ENCODE measurements around the gene NBPF4.
A peak's percentile ranks its signal among the peaks of the same experiment; 100 is the strongest.
"Not testable (repeated sequence)": the region's sequence is repeated elsewhere in the genome, so short reads cannot be mapped to it uniquely, and the experiment has no call there.

The NBPF4 gene

GRCh38 chr1:108209456-108210108 lies 34.3 kb downstream of the NBPF4 start:
- DNase-seq = no peak

DNA sequence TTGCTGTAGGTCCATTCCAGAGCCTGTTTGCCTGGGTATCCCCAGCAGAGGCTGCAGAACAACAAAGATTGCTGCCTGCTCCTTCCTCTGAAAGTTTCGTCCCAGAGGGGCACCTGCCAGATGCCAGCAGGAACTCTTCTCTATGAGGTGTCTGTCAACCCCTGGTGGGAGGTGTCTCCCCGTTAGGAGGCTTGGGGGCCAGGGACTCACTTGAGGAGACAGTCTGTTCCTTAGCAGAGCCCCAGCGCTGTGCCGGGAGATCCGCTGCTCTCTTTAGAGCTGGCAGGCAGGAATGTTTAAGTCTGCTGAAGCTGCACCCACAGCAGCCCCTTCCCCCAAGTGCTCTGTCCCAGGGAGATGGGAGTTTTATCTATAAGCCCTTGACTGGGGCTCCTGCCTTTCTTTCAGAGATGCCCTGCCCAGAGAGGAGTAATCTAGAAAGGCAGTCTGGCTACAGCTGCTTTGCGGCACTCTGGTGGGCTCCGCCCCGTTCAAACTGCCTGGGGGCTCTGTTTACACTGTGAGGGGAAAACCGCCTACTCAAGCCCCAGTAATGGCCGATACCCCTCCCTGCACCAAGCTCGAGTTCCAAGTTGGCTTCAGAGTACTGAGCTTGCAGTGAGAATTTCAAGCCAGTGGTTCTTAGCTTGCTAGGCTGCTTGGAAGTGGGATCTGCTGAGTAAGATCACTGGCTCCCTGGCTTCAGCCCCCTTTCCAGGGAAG lies 35.0 kb downstream of the NBPF4 start:
- no peak for DNase-seq

GRCh38 chr1:108203582-108203981 lies 40.3 kb downstream of the NBPF4 start:
- DNase-seq = not testable (repeated sequence)

DNA sequence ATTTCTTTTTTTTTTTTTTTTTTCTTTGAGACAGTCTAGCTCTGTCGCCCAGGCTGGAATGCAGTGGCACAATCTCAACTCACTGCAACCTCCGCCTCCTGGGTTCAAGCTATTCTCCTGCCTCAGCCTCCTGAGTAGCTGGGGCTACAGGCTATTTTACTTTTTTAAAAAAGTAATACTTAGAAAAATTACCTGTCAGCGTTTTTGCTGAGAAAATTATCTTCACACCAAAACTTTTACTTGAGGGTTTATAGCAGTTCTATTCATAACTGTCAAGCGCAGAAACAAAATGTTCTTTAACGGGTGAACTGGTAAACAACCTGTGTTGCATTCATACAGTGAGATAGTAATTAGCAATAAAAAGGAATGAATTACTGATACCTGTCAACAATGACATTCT lies 42.2 kb downstream of the NBPF4 start:
- no peak for DNase-seq

- DNase-seq = peak; percentile 51 to 73 (median 70)
These were observed 43.2 kb downstream of the NBPF4 start for GRCh38 chr1:108200687-108201051.

- DNase-seq = peak; percentile 88 to 97 (median 94)
These were observed 43.8 kb downstream of the NBPF4 start, which contains the start of gene SLC25A24 for GRCh38 chr1:108199781-108200686. TSS of gene SLC25A24 (minus strand) at chr1:108200343. CDS start at chr1:108200138, 205 bp downstream.

DNA sequence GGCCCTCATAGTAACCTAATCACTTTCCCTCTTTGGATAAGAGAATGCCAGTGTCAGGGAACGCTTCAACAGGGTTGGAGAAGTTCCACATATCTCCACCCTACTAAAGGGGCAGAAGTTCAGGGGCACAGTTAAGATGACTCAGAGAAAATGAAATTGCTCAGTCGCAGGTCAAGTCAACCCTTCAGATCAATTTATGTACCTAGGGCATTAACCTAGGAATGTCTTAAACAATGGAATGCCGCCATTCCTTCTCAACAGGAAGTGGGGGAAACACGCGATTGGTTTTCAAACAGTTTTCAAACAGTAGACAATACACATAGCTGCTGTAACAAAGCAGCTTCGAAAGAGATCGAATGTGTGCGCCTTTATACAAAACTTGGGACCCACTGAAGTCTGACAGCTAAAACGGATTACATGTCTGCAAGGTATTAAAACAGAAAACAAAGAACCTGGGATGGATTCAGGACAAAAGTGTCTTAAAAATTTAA lies 44.6 kb downstream of the NBPF4 start:
- peak; percentile 28 to 56 (median 47) for DNase-seq

DNA sequence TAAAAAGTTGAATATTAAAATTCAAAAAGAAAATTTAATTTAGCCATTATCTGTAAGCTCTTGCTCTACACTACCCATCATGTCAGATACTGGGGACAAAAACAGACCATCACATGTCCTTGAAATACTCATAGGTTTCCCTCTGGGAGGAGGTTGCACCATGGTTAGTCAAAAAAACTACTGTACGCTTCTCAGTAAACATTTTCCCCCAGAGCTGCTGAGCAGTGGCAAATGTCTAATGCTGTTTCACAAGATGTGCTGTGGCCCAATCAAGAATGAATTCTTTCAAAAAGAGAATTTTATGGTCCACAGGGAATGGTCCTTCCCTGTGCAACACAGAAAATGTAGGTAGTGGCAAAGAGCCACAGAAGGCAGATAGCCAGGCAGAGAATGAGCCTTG lies 49.8 kb downstream of the NBPF4 start:
- peak in 1 of 4 experiments; percentile 10 for DNase-seq

- DNase-seq = no peak
These were observed 50.5 kb downstream of the NBPF4 start for GRCh38 chr1:108193333-108193732.

GRCh38 chr1:108192581-108192980 lies 51.3 kb downstream of the NBPF4 start:
- no peak for DNase-seq

GRCh38 chr1:108190686-108191416 lies 53.0 kb downstream of the NBPF4 start:
- DNase-seq = no peak

GRCh38 chr1:108190001-108190634 lies 53.8 kb downstream of the NBPF4 start:
- DNase-seq = no peak

DNA sequence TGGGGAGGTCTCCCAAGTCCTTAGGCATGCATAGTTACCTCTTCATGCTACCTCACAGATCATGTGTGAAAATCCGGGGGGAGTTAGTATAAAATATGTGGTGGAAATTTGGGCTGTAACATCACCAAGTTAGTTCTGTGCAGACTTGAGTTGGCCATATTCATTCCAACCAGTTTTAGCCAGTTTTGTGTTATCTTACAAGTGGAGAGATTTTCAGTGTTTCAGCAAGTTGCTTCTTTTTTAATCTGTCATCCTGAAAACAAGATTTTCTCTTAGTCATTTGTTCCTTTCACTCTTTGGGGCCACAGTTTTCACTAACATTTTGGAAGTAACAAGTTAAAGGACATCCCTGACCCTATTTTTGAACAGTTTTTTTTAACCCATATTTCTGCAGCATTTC lies 55.1 kb downstream of the NBPF4 start:
- DNase-seq = no peak

GRCh38 chr1:108182959-108183700 lies 60.7 kb downstream of the NBPF4 start:
- DNase-seq = peak; percentile 22 to 68 (median 44)

- DNase-seq = no peak
These were observed 64.9 kb downstream of the NBPF4 start for GRCh38 chr1:108179018-108179417.
